Mucosa of descending colon (tissue), 3 donors: ENCODE results near the gene CLEC11A. TPM values are rescaled to one million over a fixed set of nuclear protein-coding genes. Genes with fewer than 3 reads are reported as not detected.

Experiments used
- ATAC-seq: fragments of 200-7000 bp; cut with Tn5 transposase; one replicate; pipeline ENCODE4 v1.9.1; 2020; ENCODE audit warnings: mild to moderate bottlenecking, moderate library complexity
- DNase-seq, 3 donors: peaks; one replicate each; pipeline ENCODE4 v3.0.0-alpha.2; 2020
- H3K36me3 ChIP-seq: fragments of 200-600 bp; one replicate; pipeline ENCODE4 v1.8.0; 2021; ENCODE audit warnings: low read depth, mild to moderate bottlenecking
- H3K4me1 ChIP-seq: fragments of 200-600 bp; one replicate; pipeline ENCODE4 v1.8.0; 2021; ENCODE audit warnings: low read depth, mild to moderate bottlenecking
- H3K4me3 ChIP-seq: fragments of 200-600 bp; one replicate; pipeline ENCODE4 v1.8.0; 2021; ENCODE audit warnings: mild to moderate bottlenecking
- H3K9me3 ChIP-seq: fragments of 200-600 bp; one replicate; pipeline ENCODE4 v1.8.0; 2021; ENCODE audit warnings: mild to moderate bottlenecking
- CTCF ChIP-seq: fragments of 200-600 bp; IDR thresholded peaks from one replicate; pipeline ENCODE4 v1.8.0; 2022; ENCODE audit warnings: antibody characterized with exemption, mild to moderate bottlenecking
- intact Hi-C, 2 donors: fragments of 100-400 bp; cut with DNase I in 1 of 2; cut with micrococcal nuclease in 1 of 2; formaldehyde crosslinking; loops; one replicate each; pipeline versions ENCODE4 v1.11.0 to v1.11.1; 2022; cut with DNase I, micrococcal nuclease
- total RNA-seq, 3 donors: library from RNA; stranded (reverse); fragmentation: NEBNext Ultra II Directional in 2 of 3; extraction: Animal tissue kit (Norgen Biotek cat#: 25700) in 2 of 3; gene quantifications; one replicate each; pipeline versions ENCODE4 v1.2.1 to v1.2.4, GENCODE V29; 2021 to 2023
- donor health status: DM: no; HTN: no; CAD: no; lungs with moderate emphysema.
- donor health status: DM: no; HTN: no; CAD: no.
- donor health status: DM: no; HTN: yes; CAD: no.

CLEC11A gene
- total RNA-seq, 3 donors from 2014 or later, result 1.4 to 7.2 (median 4.9) TPM

- DNase-seq, result no peak
- Histone ChIP-seq H3K9me3 (no peaks in the 10 kb centered on the region), H3K36me3 (no peaks in the 10 kb centered on the region), H3K4me1 (peaks cover under 1% of the 10 kb centered on the region), H3K4me3 (no peak overlapping the region)
- intact Hi-C loops, result no loop called here
- TF ChIP-seq CTCF, result no peak
- ATAC-seq, result no peak
These were observed 4.1 kb upstream of the CLEC11A start for GRCh38 chr19:50719119-50719435.

GRCh38 chr19:50719566-50719965 is 3.6 kb upstream of the CLEC11A start, which contains the start of gene SHANK1:
Gene SHANK1 (minus strand): TSS chr19:50719802. CDS start chr19:50716919, 2,883 bp downstream.
- no peak within 1 kb of the TSS for H3K4me3 ChIP-seq
- no peaks in the 10 kb centered on the region for H3K36me3 ChIP-seq
- no peak for TF ChIP-seq CTCF
- intact Hi-C loops, result no loop called here
- H3K4me1 ChIP-seq, result peaks cover 6% of the 10 kb centered on the region
- DNase-seq, result no peak
- no peaks in the 10 kb centered on the region for H3K9me3 ChIP-seq
- ATAC-seq, result no peak

- DNase-seq (no peak), ATAC-seq (no peak)
- intact Hi-C loops, result no loop called here
- H3K36me3 ChIP-seq, result no peaks in the 10 kb centered on the region
- no peaks in the 10 kb centered on the region for H3K9me3 ChIP-seq
- peaks cover 12% of the 10 kb centered on the region for H3K4me1 ChIP-seq
- no peak for TF ChIP-seq CTCF
- H3K4me3 ChIP-seq, result no peak overlapping the region
These were observed 2.8 kb upstream of the CLEC11A start for GRCh38 chr19:50720181-50720920.

GRCh38 chr19:50720921-50721381 is 2.2 kb upstream of the CLEC11A start:
- Histone ChIP-seq H3K4me1 (peaks cover 16% of the 10 kb centered on the region), H3K36me3 (no peaks in the 10 kb centered on the region), H3K9me3 (no peaks in the 10 kb centered on the region), H3K4me3 (no peak overlapping the region)
- ATAC-seq (no peak), DNase-seq (no peak)
- TF ChIP-seq CTCF, result no peak
- intact Hi-C loops, result no loop called here

GRCh38 chr19:50721441-50722137 is 1.6 kb upstream of the CLEC11A start:
- no peak for TF ChIP-seq CTCF
- DNase-seq, result no peak
- Histone ChIP-seq H3K4me1 (peaks cover 16% of the 10 kb centered on the region), H3K4me3 (no peak overlapping the region), H3K36me3 (no peaks in the 10 kb centered on the region), H3K9me3 (no peaks in the 10 kb centered on the region)
- no peak for ATAC-seq
- intact Hi-C loops, result no loop called here
